Measurements from ENCODE around the gene HIVEP1. TPM values are rescaled to one million over a fixed set of nuclear protein-coding genes. Genes with fewer than 3 reads are reported as not detected.

Gene HIVEP1
- total RNA-seq, 6 experiments from 2014 or later = 13.2 to 23.3 (median 17.8) TPM

- intact Hi-C loops (cut with DNase I) = no loop called here
These were observed 28.8 kb upstream of the HIVEP1 start for GRCh38 chr6:11983306-11983705.

GRCh38 chr6:11987386-11987785 lies 24.7 kb upstream of the HIVEP1 start:
- Histone ChIP-seq H3K36me3 (no peaks in the 10 kb centered on the region), H3K9me3 (no peaks in the 10 kb centered on the region), H3K27me3 (no peaks in the 10 kb centered on the region), H3K4me3 (no peak overlapping the region), H3K27ac (no peak overlapping the region), H3K4me1 (peaks cover 0 to 6% (median 0%) of the 10 kb centered on the region in 4 donors)
- intact Hi-C loops (cut with DNase I) = no loop called here
- DNase-seq (no peak), ATAC-seq (no peak)
- no peak for TF ChIP-seq POLR2A (IDR thresholded peaks at IDR 0.05)
- WGBS (ENCODE audit: insufficient coverage, low coverage, low lambda C conversion rate, missing lambda C conversion rate) = 54% methylated on average over 2 of the region's 2 CpGs

More at GRCh38 chr6:11983306-11983705, 28.8 kb upstream of the HIVEP1 start:
- H3K27me3 ChIP-seq = no peaks in the 10 kb centered on the region
- DNase-seq (no peak), ATAC-seq (no peak)
- no peaks in the 10 kb centered on the region for H3K4me1 ChIP-seq
- H3K27ac ChIP-seq = no peak overlapping the region
- no peak overlapping the region for H3K4me3 ChIP-seq
- 84% methylated on average over 5 of the region's 5 CpGs for WGBS (ENCODE audit: insufficient coverage, low coverage, low lambda C conversion rate, missing lambda C conversion rate)
- no peaks in the 10 kb centered on the region for H3K36me3 ChIP-seq
- TF ChIP-seq POLR2A (IDR thresholded peaks at IDR 0.05) = no peak
- no peak for TF ChIP-seq CTCF (IDR thresholded peaks at IDR 0.05)
- H3K9me3 ChIP-seq = no peaks in the 10 kb centered on the region

- no peaks in the 10 kb centered on the region for H3K36me3 ChIP-seq
- DNase-seq (no peak), ATAC-seq (no peak)
- no peak overlapping the region for H3K27ac ChIP-seq
- TF ChIP-seq CTCF (IDR thresholded peaks at IDR 0.05) = no peak
- TF ChIP-seq POLR2A (IDR thresholded peaks at IDR 0.05) = no peak
- intact Hi-C loops (cut with DNase I) = no loop called here
- H3K4me1 ChIP-seq = peaks cover 0 to 9% (median 0%) of the 10 kb centered on the region in 4 donors
- no peaks in the 10 kb centered on the region for H3K27me3 ChIP-seq
- H3K9me3 ChIP-seq = no peaks in the 10 kb centered on the region
- H3K4me3 ChIP-seq = no peak overlapping the region
- WGBS (ENCODE audit: insufficient coverage, low coverage, low lambda C conversion rate, missing lambda C conversion rate) = 81% methylated on average over 2 of the region's 2 CpGs
These were observed 22.7 kb upstream of the HIVEP1 start for GRCh38 chr6:11989386-11989785.

GRCh38 chr6:11992086-11992485 lies 20.0 kb upstream of the HIVEP1 start:
- intact Hi-C loops (cut with DNase I) = no loop called here
- Histone ChIP-seq H3K36me3 (no peaks in the 10 kb centered on the region), H3K27me3 (no peaks in the 10 kb centered on the region), H3K27ac (no peak overlapping the region), H3K4me3 (no peak overlapping the region), H3K4me1 (peaks cover 0 to 9% (median 0%) of the 10 kb centered on the region in 4 donors), H3K9me3 (no peaks in the 10 kb centered on the region)
- ATAC-seq = no peak
- 90% methylated on average over 2 of the region's 2 CpGs for WGBS (ENCODE audit: insufficient coverage, low coverage, low lambda C conversion rate, missing lambda C conversion rate)
- TF ChIP-seq CTCF (IDR thresholded peaks at IDR 0.05) = no peak
- no peak for TF ChIP-seq POLR2A (IDR thresholded peaks at IDR 0.05)
- DNase-seq = no peak

GRCh38 chr6:11994875-11995461 lies 17.1 kb upstream of the HIVEP1 start:
- ATAC-seq = no peak
- WGBS (ENCODE audit: insufficient coverage, low coverage, low lambda C conversion rate, missing lambda C conversion rate) = 96% methylated on average over 3 of the region's 4 CpGs
- no peaks in the 10 kb centered on the region for H3K9me3 ChIP-seq
- H3K27me3 ChIP-seq = no peaks in the 10 kb centered on the region
- intact Hi-C loops (cut with DNase I) = no loop called here
- no peak overlapping the region for H3K4me3 ChIP-seq
- TF ChIP-seq POLR2A (IDR thresholded peaks at IDR 0.05) (no peak), CTCF (IDR thresholded peaks at IDR 0.05) (no peak)
- H3K4me1 ChIP-seq = peaks cover 0 to 12% (median 5%) of the 10 kb centered on the region in 4 donors
- no peaks in the 10 kb centered on the region for H3K36me3 ChIP-seq
- DNase-seq = no peak
- H3K27ac ChIP-seq = no peak overlapping the region

Measured in right lobe of liver (tissue), 6 donors.